NCI-H2227 (cell line): Measurements from ENCODE around the gene CENPO.
"Not testable (repeated sequence)": the region's sequence is repeated elsewhere in the genome, so short reads cannot be mapped to it uniquely, and the experiment has no call there.

Experiments
- DNase-seq: peaks from one replicate; lab custom pipeline; 2025; ENCODE audit not compliant: unreplicated experiment; lab: John Stamatoyannopoulos, UW

The CENPO gene

GRCh38 chr2:24822049-24822706 is 29.0 kb downstream of the CENPO start:
- peak; percentile 67 for DNase-seq

- DNase-seq: no peak
Observed at GRCh38 chr2:24824071-24824588, 30.9 kb downstream of the CENPO start.

- DNase-seq: peak; percentile 36
Observed at GRCh38 chr2:24824966-24825882, 32.0 kb downstream of the CENPO start.

- DNase-seq: no peak
Observed at GRCh38 chr2:24825883-24826772, 32.9 kb downstream of the CENPO start.

GRCh38 chr2:24826773-24827145 is 33.5 kb downstream of the CENPO start:
- no peak for DNase-seq

GRCh38 chr2:24827321-24828237 is 34.4 kb downstream of the CENPO start:
- peak; percentile 90 for DNase-seq

- DNase-seq: no peak
Observed at GRCh38 chr2:24828238-24828996, 35.2 kb downstream of the CENPO start.

- DNase-seq: no peak
Observed at GRCh38 chr2:24830351-24830750, 37.1 kb downstream of the CENPO start.

GRCh38 chr2:24830786-24831185 is 37.6 kb downstream of the CENPO start:
- DNase-seq: no peak

- no peak for DNase-seq
Observed at GRCh38 chr2:24831221-24832072, 38.2 kb downstream of the CENPO start.

- peak; percentile 36 for DNase-seq
Observed at GRCh38 chr2:24832073-24832461, 38.8 kb downstream of the CENPO start.

GRCh38 chr2:24832521-24832920 is 39.3 kb downstream of the CENPO start:
- DNase-seq: no peak

- DNase-seq: no peak
Observed at GRCh38 chr2:24832931-24833701, 39.9 kb downstream of the CENPO start.

- no peak for DNase-seq
Observed at GRCh38 chr2:24833821-24834732, 40.9 kb downstream of the CENPO start.

- no peak for DNase-seq
Observed at GRCh38 chr2:24834733-24835395, 41.6 kb downstream of the CENPO start.

GRCh38 chr2:24835411-24835810 is 42.2 kb downstream of the CENPO start:
- DNase-seq: not testable (repeated sequence)
